ENCODE data around the gene SVIL. TPM values are rescaled to one million over a fixed set of nuclear protein-coding genes. Genes with fewer than 3 reads are reported as not detected.

SVIL gene
- total RNA-seq, 1 donor, result 36.9 TPM

GRCh38 chr10:29479981-29480954 is 154.5 kb downstream of the SVIL start:
- H3K4me1 ChIP-seq (ENCODE audit: insufficient read depth, low read length), result peaks cover 18% of the 10 kb centered on the region

GRCh38 chr10:29479081-29479925 is 155.5 kb downstream of the SVIL start:
- H2AFZ ChIP-seq (ENCODE audit: low read length), result no peak overlapping the region
- H3K4me3 ChIP-seq (ENCODE audit: insufficient read depth, low read length), result no peak overlapping the region
- H3K4me2 ChIP-seq (ENCODE audit: insufficient read depth, low read length), result no peak overlapping the region
- peak; percentile 11 for DNase-seq (ENCODE audit: insufficient read length, low spot score, missing footprints)
- H3K79me2 ChIP-seq (ENCODE audit: insufficient read depth, low read length), result no peaks in the 10 kb centered on the region
- no peak for TF ChIP-seq CTCF (IDR thresholded peaks at IDR 0.05; ENCODE audit: extremely low read depth, low read depth, low read length)
- H3K9me3 ChIP-seq (ENCODE audit: low read depth, low read length), result no peaks in the 10 kb centered on the region
- no peaks in the 10 kb centered on the region for H4K20me1 ChIP-seq (ENCODE audit: insufficient read depth, low read length)
- H3K4me1 ChIP-seq (ENCODE audit: insufficient read depth, low read length), result peaks cover 18% of the 10 kb centered on the region
- no peaks in the 10 kb centered on the region for H3K27me3 ChIP-seq (ENCODE audit: insufficient read depth, low read length)
- no peak overlapping the region for H3K27ac ChIP-seq (ENCODE audit: low read depth, low read length)
- H3K36me3 ChIP-seq (ENCODE audit: insufficient read depth, low read length), result peaks cover 24% of the 10 kb centered on the region

More at GRCh38 chr10:29479981-29480954, 154.5 kb downstream of the SVIL start:
- no peaks in the 10 kb centered on the region for H3K79me2 ChIP-seq (ENCODE audit: insufficient read depth, low read length)
- no peak overlapping the region for H3K4me2 ChIP-seq (ENCODE audit: insufficient read depth, low read length)
- peak; percentile 8 for DNase-seq (ENCODE audit: insufficient read length, low spot score, missing footprints)
- H3K27me3 ChIP-seq (ENCODE audit: insufficient read depth, low read length), result no peaks in the 10 kb centered on the region
- no peaks in the 10 kb centered on the region for H4K20me1 ChIP-seq (ENCODE audit: insufficient read depth, low read length)
- no peak for TF ChIP-seq CTCF (IDR thresholded peaks at IDR 0.05; ENCODE audit: extremely low read depth, low read depth, low read length)
- no peak overlapping the region for H2AFZ ChIP-seq (ENCODE audit: low read length)
- H3K36me3 ChIP-seq (ENCODE audit: insufficient read depth, low read length), result peaks cover 25% of the 10 kb centered on the region
- no peak overlapping the region for H3K4me3 ChIP-seq (ENCODE audit: insufficient read depth, low read length)
- H3K27ac ChIP-seq (ENCODE audit: low read depth, low read length), result no peak overlapping the region
- no peaks in the 10 kb centered on the region for H3K9me3 ChIP-seq (ENCODE audit: low read depth, low read length)

GRCh38 chr10:29473406-29474100 is 161.2 kb downstream of the SVIL start:
- H4K20me1 ChIP-seq (ENCODE audit: insufficient read depth, low read length), result peaks cover 32% of the 10 kb centered on the region

More at GRCh38 chr10:29473406-29474100, 161.2 kb downstream of the SVIL start:
- Histone ChIP-seq H3K9me3 (ENCODE audit: low read depth, low read length) (no peaks in the 10 kb centered on the region), H2AFZ (ENCODE audit: low read length) (no peak overlapping the region), H3K79me2 (ENCODE audit: insufficient read depth, low read length) (peaks cover 4% of the 10 kb centered on the region), H3K27me3 (ENCODE audit: insufficient read depth, low read length) (no peaks in the 10 kb centered on the region), H3K36me3 (ENCODE audit: insufficient read depth, low read length) (peaks cover 38% of the 10 kb centered on the region), H3K27ac (ENCODE audit: low read depth, low read length) (no peak overlapping the region), H3K4me2 (ENCODE audit: insufficient read depth, low read length) (no peak overlapping the region), H3K4me3 (ENCODE audit: insufficient read depth, low read length) (no peak overlapping the region), H3K4me1 (ENCODE audit: insufficient read depth, low read length) (peaks cover 20% of the 10 kb centered on the region)
- no peak for TF ChIP-seq CTCF (IDR thresholded peaks at IDR 0.05; ENCODE audit: extremely low read depth, low read depth, low read length)
- DNase-seq (ENCODE audit: insufficient read length, low spot score, missing footprints), result no peak
